H1 (cell line): ENCODE data around the gene SPHK1. TPM values are rescaled to one million over a fixed set of nuclear protein-coding genes. Genes with fewer than 3 reads are reported as not detected.

Source experiments
- CTCF ChIA-PET: fragments of 300-600 bp; sonication (Branson Sonifier 250); formaldehyde crosslinking; loops from one replicate; lab custom pipeline; 2021; ENCODE audit not compliant: partially characterized antibody; lab: Charles Lee
- POLR2A ChIA-PET: fragments of 300-600 bp; sonication (Branson Sonifier 250); formaldehyde crosslinking; loops from one replicate; lab custom pipeline; 2021; ENCODE audit warnings: inconsistent platforms; ENCODE audit not compliant: partially characterized antibody; lab: Charles Lee
- DNase-seq, 2 experiments: peaks; one replicate each; pipeline versions ENCODE4 v3.0.0 to v3.0.0-alpha.2; 2010 to 2022; ENCODE audit warnings: low spot score in 2 of 2, low read depth in 1 of 2, mixed read lengths in 1 of 2
- FAIRE-seq: peaks from 2 replicates; lab custom pipeline; 2011; peaks lifted over from hg19 to GRCh38; lab: Jason Lieb, UNC
- H2AFZ ChIP-seq: 2 replicates; pipeline ENCODE4 v1.8.1; 2012; ENCODE audit warnings: low read length, inconsistent platforms
- H2AK5ac ChIP-seq: 2 replicates; pipeline ENCODE4 v1.6.1; 2013; ENCODE audit warnings: low read depth, low read length
- H2BK120ac ChIP-seq: replicated peaks from 2 replicates; pipeline ENCODE3; 2013; ENCODE audit warnings: low read depth, low read length, inconsistent platforms
- H2BK12ac ChIP-seq: 2 replicates; pipeline ENCODE4 v1.6.1; 2013; ENCODE audit warnings: low read depth, low read length
- H2BK15ac ChIP-seq: 2 replicates; pipeline ENCODE4 v1.6.1; 2013; ENCODE audit warnings: low read length
- H2BK20ac ChIP-seq: 2 replicates; pipeline ENCODE4 v1.6.1; 2013; ENCODE audit warnings: low read length
- H2BK5ac ChIP-seq: 2 replicates; pipeline ENCODE4 v1.6.1; 2013; ENCODE audit warnings: low read depth, low read length
- H3K14ac ChIP-seq: 2 replicates; pipeline ENCODE4 v1.6.1; 2013; ENCODE audit warnings: inconsistent platforms; ENCODE audit not compliant: insufficient read length
- H3K18ac ChIP-seq: 2 replicates; pipeline ENCODE4 v1.6.1; 2013; ENCODE audit warnings: low read length; ENCODE audit errors: extremely low read depth
- H3K23ac ChIP-seq: 2 replicates; pipeline ENCODE4 v1.6.1; 2013; ENCODE audit warnings: inconsistent platforms; ENCODE audit not compliant: insufficient read length
- H3K23me2 ChIP-seq: 2 replicates; pipeline ENCODE4 v1.6.1; 2013; ENCODE audit warnings: low read depth, low read length
- H3K27ac ChIP-seq: 2 replicates; pipeline ENCODE4 v1.6.1; 2011; ENCODE audit warnings: low read depth, low read length, inconsistent platforms
- H3K27me3 ChIP-seq, 4 experiments: replicated peaks in 1 of 4; 1 replicate in 1 of 4; 2 replicates in 3 of 4; pipeline versions ENCODE4 v1.6.1 to v1.8.1; 2011 to 2013; ENCODE audit warnings: low read length in 3 of 4, mild to moderate bottlenecking in 3 of 4, inconsistent platforms in 2 of 4, mixed read lengths in 2 of 4, moderate library complexity in 1 of 4; ENCODE audit not compliant: control insufficient read depth in 3 of 4, insufficient read depth in 3 of 4; ENCODE audit errors: extremely low read depth in 1 of 4
- H3K36me3 ChIP-seq, 4 experiments: 2 replicates each; pipeline versions ENCODE4 v1.6.1 to v1.8.1; 2011 to 2013; ENCODE audit warnings: mild to moderate bottlenecking in 4 of 4, low read length in 3 of 4, moderate library complexity in 2 of 4, control low read depth in 1 of 4, inconsistent platforms in 1 of 4; ENCODE audit not compliant: insufficient read depth in 4 of 4, control insufficient read depth in 2 of 4
- H3K4ac ChIP-seq: replicated peaks from 2 replicates; pipeline ENCODE3; 2013; ENCODE audit warnings: low read length, low read depth, mixed read lengths, inconsistent platforms; ENCODE audit not compliant: insufficient read length
- H3K4me1 ChIP-seq, 4 experiments: replicated peaks in 1 of 4; 1 replicate in 1 of 4; 2 replicates in 3 of 4; pipeline versions ENCODE4 v1.6.1 to v1.8.1; 2011 to 2013; ENCODE audit warnings: low read length in 3 of 4, inconsistent platforms in 2 of 4, mixed read lengths in 1 of 4; ENCODE audit not compliant: insufficient read depth in 4 of 4, control insufficient read depth in 3 of 4
- H3K4me2 ChIP-seq, 2 experiments: 2 replicates each; pipeline versions ENCODE4 v1.6.1 to v1.8.1; 2011 to 2013; ENCODE audit warnings: low read depth in 2 of 2, low read length in 2 of 2, control low read depth in 1 of 2, inconsistent platforms in 1 of 2, mild to moderate bottlenecking in 1 of 2; ENCODE audit not compliant: insufficient read depth in 1 of 2
- H3K4me3 ChIP-seq, 4 experiments: fragments of 200-600, 300-600 bp in 1 of 4; sonication (generic), shearing (Covaris generic), sonication (Bioruptor Twin) in 1 of 4; 2 replicates each; pipeline versions ENCODE4 v1.5.1 to v1.8.1; 2011 to 2016; ENCODE audit warnings: low read length in 4 of 4, low read depth in 3 of 4, control low read depth in 2 of 4, inconsistent platforms in 2 of 4, mild to moderate bottlenecking in 2 of 4, mixed read lengths in 1 of 4, moderate library complexity in 1 of 4; ENCODE audit not compliant: insufficient read depth in 2 of 4; ENCODE audit errors: extremely low read depth in 1 of 4
- H3K56ac ChIP-seq: replicated peaks from 2 replicates; pipeline ENCODE3; 2013; ENCODE audit warnings: low read depth, mild to moderate bottlenecking, mixed read lengths, low read length, inconsistent platforms; ENCODE audit not compliant: insufficient read length
- H3K79me1 ChIP-seq: 2 replicates; pipeline ENCODE4 v1.6.1; 2013; ENCODE audit warnings: low read depth, low read length, control low read depth
- H3K79me2 ChIP-seq, 2 experiments: 2 replicates each; pipeline versions ENCODE4 v1.6.1 to v1.8.1; 2012 to 2013; ENCODE audit warnings: low read length in 2 of 2, mild to moderate bottlenecking in 2 of 2, inconsistent platforms in 1 of 2; ENCODE audit not compliant: insufficient read depth in 2 of 2, control insufficient read depth in 1 of 2
- H3K9ac ChIP-seq, 4 experiments: replicated peaks in 1 of 4; 1 replicate in 1 of 4; 2 replicates in 3 of 4; pipeline versions ENCODE4 v1.6.1 to v1.8.1; 2011 to 2013; ENCODE audit warnings: low read depth in 3 of 4, low read length in 3 of 4, control low read depth in 2 of 4, mild to moderate bottlenecking in 2 of 4, moderate library complexity in 2 of 4, inconsistent platforms in 1 of 4; ENCODE audit errors: extremely low read depth in 1 of 4
- H3K9me3 ChIP-seq, 2 experiments: 2 replicates each; pipeline versions ENCODE4 v1.6.1 to v1.8.1; 2012 to 2013; ENCODE audit warnings: mild to moderate bottlenecking in 2 of 2, moderate library complexity in 2 of 2, control low read depth in 1 of 2, inconsistent platforms in 1 of 2, low read depth in 1 of 2, low read length in 1 of 2, mixed read lengths in 1 of 2; ENCODE audit not compliant: insufficient read depth in 2 of 2
- H4K20me1 ChIP-seq, 2 experiments: replicated peaks in 1 of 2; 2 replicates each; pipeline versions ENCODE3 to v1.8.1; 2011 to 2013; ENCODE audit warnings: inconsistent platforms in 2 of 2, low read length in 2 of 2, mild to moderate bottlenecking in 1 of 2; ENCODE audit not compliant: insufficient read depth in 2 of 2, control insufficient read depth in 1 of 2
- H4K5ac ChIP-seq: 2 replicates; pipeline ENCODE4 v1.6.1; 2013; ENCODE audit warnings: low read length, low read depth, mixed read lengths, inconsistent platforms; ENCODE audit not compliant: insufficient read length
- H4K8ac ChIP-seq: 2 replicates; pipeline ENCODE4 v1.8.0; 2013; ENCODE audit warnings: mild to moderate bottlenecking, moderate library complexity, low read length, inconsistent platforms; ENCODE audit not compliant: insufficient read depth; ENCODE audit errors: extremely low read depth
- H4K91ac ChIP-seq: replicated peaks from 2 replicates; pipeline ENCODE3; 2013; ENCODE audit warnings: low read length, mixed read lengths, inconsistent platforms; ENCODE audit not compliant: insufficient read length
- BCL11A ChIP-seq, 2 experiments: IDR thresholded peaks; one replicate each; pipeline ENCODE4 v1.6.1; 2011; ENCODE audit warnings: low read depth in 2 of 2, low read length in 2 of 2, mild to moderate bottlenecking in 2 of 2
- EZH2 ChIP-seq: fragments of 200-600 bp; sonication (generic); IDR thresholded peaks from 2 replicates; pipeline ENCODE4 v1.7.1; 2012; ENCODE audit warnings: low read depth, mild to moderate bottlenecking, moderate library complexity, low read length, inconsistent platforms; ENCODE audit not compliant: severe bottlenecking
- POLR2AphosphoS5 ChIP-seq: IDR thresholded peaks from 2 replicates; pipeline ENCODE4 v1.6.1; 2011; ENCODE audit warnings: low read depth, low read length
- SIRT6 ChIP-seq: IDR thresholded peaks from one replicate; pipeline ENCODE4 v1.7.1; 2012; ENCODE audit warnings: low read length, inconsistent platforms
- SIX5 ChIP-seq: IDR thresholded peaks from 2 replicates; pipeline ENCODE4 v1.6.1; 2011; ENCODE audit warnings: mild to moderate bottlenecking, low read depth, low read length
- SP4 ChIP-seq: IDR thresholded peaks from 2 replicates; pipeline ENCODE4 v1.6.1; 2012; ENCODE audit warnings: low read length, inconsistent platforms
- TCF12 ChIP-seq: IDR thresholded peaks from 2 replicates; pipeline ENCODE4 v1.6.1; 2011; ENCODE audit warnings: low read depth, mild to moderate bottlenecking, low read length
- WGBS, 2 experiments: shearing (Covaris generic) in 1 of 2; methylation state at CpG; one replicate each; pipeline versions ENCODE4 v1.1.6 to v1.1.7; 2013 to 2015; ENCODE audit warnings: low lambda C conversion rate in 2 of 2, mixed read lengths in 2 of 2, inconsistent platforms in 1 of 2, low coverage in 1 of 2, missing lambda C conversion rate in 1 of 2; ENCODE audit not compliant: insufficient replicate concordance in 2 of 2, insufficient coverage in 1 of 2, insufficient read length in 1 of 2; ENCODE audit errors: extremely low coverage in 1 of 2, missing lambda C conversion rate in 1 of 2; 5-methylcytosine and 5-hydroxymethylcytosine counted together
- polyA plus RNA-seq, 7 experiments: library from polyadenylated mRNA; depleted of rRNA in 3 of 7; stranded (reverse) in 5 of 7; unstranded in 2 of 7; fragments of >200 nt in 5 of 7; fragments of 200-250 nt in 2 of 7; gene quantifications; 1 replicate in 5 of 7; 2 replicates in 1 of 7; 4 replicates in 1 of 7; pipeline versions ENCODE4 v1.2.1 to v1.2.3, GENCODE V29; 2011 to 2013; ENCODE audit warnings: missing spikeins in 2 of 7, mixed read lengths in 2 of 7
- total RNA-seq: library from RNA; stranded (reverse); fragmentation: NEBNext Ultra II Directional; extraction: Animal tissue kit (Norgen Biotek cat#: 25700); gene quantifications from 2 replicates; pipeline ENCODE4 v1.2.1, GENCODE V29; 2021

The SPHK1 gene
- total and polyA plus RNA-seq, 2 of the 8 experiments (the other 6 are each of a cell fraction or from before 2014, with no cell fraction given) = 2.4 TPM

- H2BK5ac ChIP-seq = peak overlapping the region; percentile 100
- peak overlapping the region; percentile 100 for H3K27ac ChIP-seq
- no peak overlapping the region for H2BK20ac ChIP-seq
- ChIA-PET POLR2A (interaction anchor here (1.0 to 2.3 kb wide), 6 partner anchors 8 to 31 kb away, joined by 3 to 15 read pairs (median 8); partner anchors contain the start of gene SPHK1), CTCF (interaction anchor here (0.5 to 29.3 kb wide), 10 partner anchors 8 to 327 kb away, joined by 3 to 635 read pairs (median 5); partner anchors contain the start of gene SPHK1)
- peak overlapping the region; percentile 54; the same call in 1 of the 2 replicates for H4K8ac ChIP-seq
- WGBS, 2 experiments = 14% methylated on average over 18 of the region's 18 CpGs; no CpG with 5 or more reads in 1 of the 2 experiments
- H4K5ac ChIP-seq = peak overlapping the region; percentile 67
- H3K9ac ChIP-seq = peak overlapping the region in 3 of 4 experiments; percentile 69 to 97 (median 96); a peak in 4 of 7 replicates
- H3K4me3 ChIP-seq = peak overlapping the region; percentile 67 to 87 (median 72); a peak in 7 of 8 replicates
- H4K91ac ChIP-seq = no peak overlapping the region
- FAIRE-seq = no peak
- H3K36me3 ChIP-seq = no peaks in the 10 kb centered on the region
- H2AK5ac ChIP-seq = 0 out of 2 replicates have a peak overlapping the region, but pooled peaks have one; percentile 68
- no peak overlapping the region for H2BK15ac ChIP-seq
- peak overlapping the region; percentile 100 for H2AFZ ChIP-seq
- H3K18ac ChIP-seq = peak overlapping the region; percentile 89
- no peak for DNase-seq
- H3K4me1 ChIP-seq = peaks cover 0 to 6% (median 0%) of the 10 kb centered on the region in 4 experiments; a peak in 3 of 7 replicates
- peaks cover 0 to 10% of the 10 kb centered on the region in 2 experiments; a peak in 1 of 4 replicates for H3K79me2 ChIP-seq
- peaks cover 9% of the 10 kb centered on the region; the same call in 1 of the 2 replicates for H3K23me2 ChIP-seq
- H3K23ac ChIP-seq = no peak overlapping the region
- H3K9me3 ChIP-seq = no peaks in the 10 kb centered on the region
- H2BK120ac ChIP-seq = no peak overlapping the region
- peaks cover 4% of the 10 kb centered on the region; the same call in 1 of the 2 replicates for H3K79me1 ChIP-seq
- H3K4ac ChIP-seq = peak overlapping the region; percentile 32
- peak overlapping the region; percentile 60; the same call in 1 of the 2 replicates for H2BK12ac ChIP-seq
- H3K27me3 ChIP-seq = no peaks in the 10 kb centered on the region
- H3K56ac ChIP-seq = peak overlapping the region; percentile 42
- peak overlapping the region; percentile 94 to 100 for H3K4me2 ChIP-seq
- H4K20me1 ChIP-seq = peaks cover 0 to 4% of the 10 kb centered on the region in 2 experiments
- peak overlapping the region; percentile 67 for H3K14ac ChIP-seq
- TF ChIP-seq SIRT6 (no peak), SIX5 (no peak), TCF12 (no peak), BCL11A (IDR thresholded peaks at IDR 0.05; ENCODE audit: low read depth in 2 of 2, low read length in 2 of 2) (no peak), POLR2AphosphoS5 (no peak), EZH2 (no peak), SP4 (no peak)
These were observed 30.1 kb upstream of the SPHK1 start for GRCh38 chr17:76354317-76354729.
